Left ventricle myocardium inferior (tissue), 1 donor: ENCODE results near the gene SELENOM. TPM values are rescaled to one million over a fixed set of nuclear protein-coding genes. Genes with fewer than 3 reads are reported as not detected.

Experiments
- DNase-seq: peaks from one replicate; pipeline ENCODE4 v3.0.0-alpha.2; 2020
- H3K27ac ChIP-seq: fragments of 200-600 bp; replicated peaks from 2 replicates; pipeline ENCODE4 v1.8.0; 2021
- H3K27me3 ChIP-seq: fragments of 200-600 bp; 2 replicates; pipeline ENCODE4 v1.8.0; 2021; ENCODE audit warnings: low read depth
- H3K36me3 ChIP-seq: fragments of 200-600 bp; 2 replicates; pipeline ENCODE4 v1.8.0; 2021
- H3K4me1 ChIP-seq: fragments of 200-600 bp; 2 replicates; pipeline ENCODE4 v1.8.0; 2021
- H3K4me3 ChIP-seq: fragments of 200-600 bp; 2 replicates; pipeline ENCODE4 v1.8.0; 2021; ENCODE audit warnings: mild to moderate bottlenecking, moderate library complexity
- H3K9me3 ChIP-seq: fragments of 200-600 bp; replicated peaks from 2 replicates; pipeline ENCODE4 v1.8.0; 2021
- intact Hi-C: fragments of 100-400 bp; cut with micrococcal nuclease; formaldehyde crosslinking; loops from one replicate; pipeline ENCODE4 v1.11.0; 2022
- total RNA-seq: library from RNA; stranded (reverse); fragmentation: NEBNext Ultra II Directional; extraction: Animal tissue kit (Norgen Biotek cat#: 25700); gene quantifications from one replicate; pipeline ENCODE4 v1.2.1, GENCODE V29; 2021
- TF ChIP-seq, protein P1 (sequence below): fragments of 200-600 bp; IDR thresholded peaks from 2 replicates; pipeline ENCODE4 v1.8.0; 2021; ENCODE audit warnings: antibody characterized with exemption, mild to moderate bottlenecking, borderline replicate concordance
- donor health status: DM: no; HTN: yes; CAD: no; lungs with severe emphysema.

The SELENOM gene
- total RNA-seq, 1 donor from 2014 or later: 51.5 TPM

DNA sequence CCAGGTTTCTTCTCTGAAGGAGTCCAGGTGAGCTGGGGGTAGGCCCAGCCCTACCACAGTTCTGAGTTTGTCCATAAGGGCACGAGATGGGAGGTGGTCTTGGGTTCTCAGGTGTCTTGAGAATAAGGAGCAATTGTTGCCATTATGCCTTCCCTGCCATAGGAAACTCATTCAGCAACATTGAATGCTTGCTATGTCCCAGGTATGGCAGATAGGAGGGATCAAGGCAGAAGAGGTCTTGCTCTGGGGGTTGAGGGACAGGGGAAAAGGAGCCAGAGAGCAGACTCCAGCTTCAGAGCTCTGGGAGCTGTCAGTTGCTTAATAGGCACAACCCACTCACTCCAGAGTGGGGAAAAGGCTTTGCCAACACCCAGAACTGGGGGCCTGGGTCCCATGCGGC is 4.3 kb downstream of the SELENOM start:
- Histone ChIP-seq H3K4me3 (no peak overlapping the region), H3K36me3 (peaks cover 74% of the 10 kb centered on the region), H3K9me3 (no peaks in the 10 kb centered on the region), H3K27ac (peak overlapping the region; percentile 69), H3K4me1 (peaks cover 85% of the 10 kb centered on the region), H3K27me3 (no peaks in the 10 kb centered on the region)
- TF ChIP-seq, protein P1, sequence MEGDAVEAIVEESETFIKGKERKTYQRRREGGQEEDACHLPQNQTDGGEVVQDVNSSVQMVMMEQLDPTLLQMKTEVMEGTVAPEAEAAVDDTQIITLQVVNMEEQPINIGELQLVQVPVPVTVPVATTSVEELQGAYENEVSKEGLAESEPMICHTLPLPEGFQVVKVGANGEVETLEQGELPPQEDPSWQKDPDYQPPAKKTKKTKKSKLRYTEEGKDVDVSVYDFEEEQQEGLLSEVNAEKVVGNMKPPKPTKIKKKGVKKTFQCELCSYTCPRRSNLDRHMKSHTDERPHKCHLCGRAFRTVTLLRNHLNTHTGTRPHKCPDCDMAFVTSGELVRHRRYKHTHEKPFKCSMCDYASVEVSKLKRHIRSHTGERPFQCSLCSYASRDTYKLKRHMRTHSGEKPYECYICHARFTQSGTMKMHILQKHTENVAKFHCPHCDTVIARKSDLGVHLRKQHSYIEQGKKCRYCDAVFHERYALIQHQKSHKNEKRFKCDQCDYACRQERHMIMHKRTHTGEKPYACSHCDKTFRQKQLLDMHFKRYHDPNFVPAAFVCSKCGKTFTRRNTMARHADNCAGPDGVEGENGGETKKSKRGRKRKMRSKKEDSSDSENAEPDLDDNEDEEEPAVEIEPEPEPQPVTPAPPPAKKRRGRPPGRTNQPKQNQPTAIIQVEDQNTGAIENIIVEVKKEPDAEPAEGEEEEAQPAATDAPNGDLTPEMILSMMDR: no peak
- intact Hi-C loops: no loop called here
- no peak for DNase-seq

DNA sequence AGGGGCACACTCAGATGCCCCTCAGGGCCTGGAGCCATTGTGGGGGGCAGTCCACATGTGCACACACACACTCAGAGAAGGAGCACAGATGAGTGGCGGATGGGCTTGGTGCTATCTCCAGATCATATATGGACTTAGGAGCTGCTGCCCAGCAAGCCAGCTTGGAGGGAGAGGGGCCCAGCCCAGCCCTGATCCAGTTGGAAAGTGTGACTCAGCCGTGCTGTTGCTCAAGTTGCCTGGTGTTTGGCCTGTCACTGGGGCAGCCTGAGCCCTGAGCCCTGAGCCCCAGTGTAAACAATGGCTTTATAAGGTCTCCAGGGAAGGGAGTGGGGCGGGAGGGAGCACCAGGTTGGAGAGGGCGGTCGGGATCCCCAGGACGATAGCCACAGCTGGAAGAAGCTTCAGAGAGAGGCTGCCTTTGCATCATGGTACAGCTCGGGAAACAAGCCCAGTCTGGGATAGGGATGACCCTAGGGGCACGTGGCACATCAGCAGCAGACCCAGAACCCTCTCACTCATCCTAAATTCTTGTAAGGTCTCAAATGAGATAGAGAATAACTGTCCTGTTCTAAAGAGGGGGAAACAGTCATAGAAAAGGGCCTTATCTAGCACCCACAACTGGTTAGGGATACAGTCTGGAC is 4.8 kb downstream of the SELENOM start:
- Histone ChIP-seq H3K27ac (peak overlapping the region; percentile 69), H3K36me3 (peaks cover 79% of the 10 kb centered on the region), H3K4me1 (peaks cover 86% of the 10 kb centered on the region), H3K27me3 (no peaks in the 10 kb centered on the region), H3K4me3 (no peak overlapping the region), H3K9me3 (no peaks in the 10 kb centered on the region)
- TF ChIP-seq, protein P1: no peak
- DNase-seq: peak; percentile 72
- intact Hi-C loops: no loop called here

DNA sequence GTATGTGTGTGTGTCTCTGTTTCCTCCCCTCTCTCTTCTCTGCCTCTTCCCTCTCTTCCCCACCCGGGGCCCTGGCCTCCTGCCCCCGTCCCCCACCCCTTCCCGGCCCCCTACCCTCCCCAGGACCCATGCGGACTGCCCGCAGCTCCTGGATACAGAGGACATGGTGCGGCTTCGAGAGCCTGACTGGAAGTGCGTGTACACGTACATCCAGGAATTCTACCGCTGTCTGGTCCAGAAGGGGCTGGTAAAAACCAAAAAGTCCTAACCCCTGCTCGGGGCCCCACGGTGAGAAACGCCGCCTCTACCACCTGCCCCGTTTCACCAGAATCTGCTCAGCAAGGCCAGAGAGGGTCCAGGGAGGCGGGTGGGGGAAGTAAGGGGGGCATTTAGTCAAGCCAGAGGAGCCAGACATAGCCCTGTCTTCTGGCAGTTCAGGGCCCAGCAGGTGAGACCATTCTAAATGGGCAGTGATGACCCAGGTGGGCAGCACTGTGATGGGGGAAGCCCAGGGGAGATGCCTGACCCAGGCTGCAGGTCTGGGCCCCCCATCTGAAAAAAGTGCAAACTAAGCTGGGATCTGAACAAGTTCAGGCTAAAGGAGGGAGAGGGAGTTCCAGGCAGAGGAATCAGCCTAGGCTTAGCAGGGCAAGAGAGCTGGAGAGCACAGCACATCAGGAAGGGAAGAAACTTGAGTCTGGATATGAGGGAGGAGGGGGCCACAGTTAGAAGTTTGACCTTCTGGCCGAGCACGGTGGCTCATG is 6.4 kb downstream of the SELENOM start:
- Histone ChIP-seq H3K36me3 (peaks cover 95% of the 10 kb centered on the region), H3K9me3 (no peaks in the 10 kb centered on the region), H3K27me3 (no peaks in the 10 kb centered on the region), H3K27ac (peak overlapping the region; percentile 69), H3K4me1 (peaks cover 88% of the 10 kb centered on the region), H3K4me3 (no peak overlapping the region)
- intact Hi-C loops: no loop called here
- TF ChIP-seq, protein P1: no peak
- no peak for DNase-seq

DNA sequence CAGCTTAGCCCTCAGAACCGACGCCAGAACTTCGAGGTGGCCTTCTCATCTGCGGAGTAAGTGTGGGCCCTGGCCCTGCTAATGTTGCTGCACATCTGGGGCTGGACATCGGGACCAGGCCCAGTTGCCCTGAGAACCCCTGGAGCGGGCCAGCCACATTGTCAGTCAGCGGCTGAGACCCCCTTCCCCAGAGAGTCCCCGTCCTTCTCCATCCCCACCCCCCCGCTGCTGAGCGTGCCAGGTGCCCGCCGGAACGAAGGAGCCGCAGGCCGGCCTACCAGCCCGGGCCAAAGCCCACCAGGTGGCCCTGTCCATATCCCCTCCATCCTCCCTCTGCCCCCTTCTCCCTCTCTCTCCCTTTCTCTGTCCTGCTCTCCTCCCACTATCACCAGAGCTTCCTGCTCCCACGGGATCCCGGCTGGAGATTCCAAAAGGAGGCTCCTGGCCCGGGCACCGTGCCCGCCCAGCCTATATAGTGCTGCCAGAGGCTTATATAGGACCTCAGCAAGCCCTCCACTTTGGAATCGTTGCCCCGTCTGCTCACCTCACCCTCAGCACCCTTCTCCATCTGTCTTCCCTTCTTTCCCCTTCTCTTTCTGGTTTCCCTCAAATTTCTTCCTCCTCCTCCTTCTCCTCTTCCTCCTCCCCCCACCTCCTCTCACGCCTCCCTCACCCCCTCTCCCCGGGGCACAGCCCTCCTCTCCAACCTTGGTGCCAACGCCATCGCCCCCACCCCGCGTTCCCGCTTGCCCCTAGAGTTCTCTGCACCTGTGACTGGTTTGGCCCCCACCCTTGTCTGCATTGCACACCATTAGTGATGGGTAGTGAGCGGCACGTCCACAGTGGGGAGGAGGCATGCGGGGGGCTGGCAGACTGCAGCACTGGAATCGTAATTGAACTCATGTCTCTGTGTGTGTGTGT is 7.3 kb downstream of the SELENOM start:
- H3K9me3 ChIP-seq: no peaks in the 10 kb centered on the region
- peaks cover 88% of the 10 kb centered on the region for H3K4me1 ChIP-seq
- no peak overlapping the region for H3K4me3 ChIP-seq
- TF ChIP-seq, protein P1: no peak
- H3K27ac ChIP-seq: peak overlapping the region; percentile 69
- no peaks in the 10 kb centered on the region for H3K27me3 ChIP-seq
- H3K36me3 ChIP-seq: peaks cover 99% of the 10 kb centered on the region
- no peak for DNase-seq
- intact Hi-C loops: no loop called here

DNA sequence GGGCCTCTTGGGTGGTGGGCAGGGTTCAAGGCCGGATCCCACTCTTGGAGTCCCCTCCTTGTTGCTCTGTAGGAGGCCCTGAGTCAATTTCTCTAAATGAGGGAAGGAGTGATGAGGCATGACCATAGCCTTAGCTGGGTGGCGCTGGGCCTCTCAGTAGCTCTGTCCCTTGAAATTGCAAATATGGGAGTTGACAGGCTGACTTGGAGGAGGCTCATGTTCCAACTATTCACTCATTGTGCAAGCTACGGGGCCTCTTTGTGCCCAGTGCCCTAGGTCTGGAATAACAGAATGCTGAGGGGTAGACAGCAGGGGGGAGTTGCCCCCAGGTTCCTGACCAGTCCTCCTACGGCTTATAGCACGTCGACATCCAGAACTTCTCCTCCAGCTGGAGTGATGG is 8.0 kb downstream of the SELENOM start:
- TF ChIP-seq, protein P1: no peak
- H3K4me3 ChIP-seq: no peak overlapping the region
- H3K27me3 ChIP-seq: no peaks in the 10 kb centered on the region
- peaks cover 99% of the 10 kb centered on the region for H3K36me3 ChIP-seq
- H3K4me1 ChIP-seq: peaks cover 90% of the 10 kb centered on the region
- peak overlapping the region; percentile 69 for H3K27ac ChIP-seq
- intact Hi-C loops: no loop called here
- no peak for DNase-seq
- no peaks in the 10 kb centered on the region for H3K9me3 ChIP-seq
